ENCODE measurements around the gene JPH2.

Gene JPH2

GRCh38 chr20:44098256-44098630, 88.7 kb downstream of the JPH2 start:
- no peak for DNase-seq

DNA sequence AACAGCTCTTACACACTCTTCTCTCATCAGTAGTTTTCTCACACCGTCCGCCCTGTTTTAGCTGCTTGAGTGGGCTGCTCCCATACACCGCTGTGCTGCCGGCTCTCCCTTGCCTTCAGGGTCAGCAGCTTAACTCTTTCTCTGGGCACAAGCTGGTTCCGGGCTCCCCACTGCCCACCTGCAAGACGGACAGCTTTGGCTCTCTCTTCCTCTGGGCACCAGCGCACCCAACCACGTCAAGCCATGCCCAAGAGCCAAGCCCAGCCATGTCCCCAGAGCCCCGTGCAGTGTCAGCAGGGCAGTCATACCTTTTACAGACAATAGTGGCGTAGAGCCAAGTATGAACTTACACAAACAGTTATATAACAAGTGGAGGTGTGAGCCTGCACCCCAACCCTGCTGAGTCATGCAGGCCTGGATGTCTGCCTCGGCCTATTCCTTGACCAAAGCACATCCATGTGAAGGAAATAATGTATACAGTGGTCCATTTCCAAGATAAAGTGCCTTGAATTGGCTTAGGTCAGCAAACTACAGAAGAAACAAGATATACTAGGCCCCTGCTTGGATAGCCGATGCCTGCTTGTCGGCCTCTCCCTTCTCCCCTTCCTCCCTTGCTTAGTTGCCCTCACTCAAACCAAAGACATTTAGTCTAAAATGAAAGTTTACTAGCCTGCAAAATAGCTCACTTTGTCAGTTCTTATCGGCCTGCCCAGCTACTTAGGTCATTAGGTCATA, 89.3 kb downstream of the JPH2 start:
- no peak for DNase-seq

GRCh38 chr20:44095831-44096230, 91.2 kb downstream of the JPH2 start:
- no peak for DNase-seq

DNA sequence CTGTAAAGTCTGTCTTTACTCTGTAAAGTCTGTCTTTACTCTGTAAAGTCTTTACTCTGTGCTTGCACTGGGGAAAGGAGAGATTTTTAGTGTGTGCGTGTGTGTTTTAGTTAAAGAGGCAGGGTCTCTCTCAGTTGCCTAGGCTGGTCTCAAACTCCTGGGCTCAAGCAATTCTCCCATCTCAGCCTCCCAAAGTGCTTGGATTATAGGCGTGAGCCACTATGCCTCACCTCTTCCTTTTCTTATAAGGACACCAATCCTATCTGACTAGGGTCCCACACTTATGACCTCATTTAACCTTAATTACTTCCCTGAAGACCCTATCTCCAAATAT, 93.8 kb downstream of the JPH2 start:
- no peak for DNase-seq

GRCh38 chr20:44092551-44093248, 94.3 kb downstream of the JPH2 start:
- peak; percentile 52 for DNase-seq

DNA sequence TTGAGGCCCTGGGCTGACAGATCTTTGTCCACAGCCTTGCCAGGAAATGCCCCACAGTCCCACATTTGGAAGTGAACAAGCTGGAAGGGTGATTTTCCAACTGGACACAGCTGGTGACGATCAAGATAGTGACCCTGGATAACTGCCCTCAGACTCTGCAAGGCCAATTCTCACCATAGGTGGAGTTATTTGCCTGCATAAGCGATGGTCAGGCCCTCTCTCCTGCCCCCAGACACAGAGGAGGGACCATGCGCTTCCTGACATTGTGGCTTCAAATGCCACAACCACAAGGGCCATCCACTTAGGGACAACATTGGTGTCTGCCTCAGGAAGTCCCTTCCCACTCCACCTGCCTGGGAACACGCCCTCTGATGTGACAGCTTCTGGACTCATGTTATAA, 96.0 kb downstream of the JPH2 start:
- DNase-seq: no peak

DNA sequence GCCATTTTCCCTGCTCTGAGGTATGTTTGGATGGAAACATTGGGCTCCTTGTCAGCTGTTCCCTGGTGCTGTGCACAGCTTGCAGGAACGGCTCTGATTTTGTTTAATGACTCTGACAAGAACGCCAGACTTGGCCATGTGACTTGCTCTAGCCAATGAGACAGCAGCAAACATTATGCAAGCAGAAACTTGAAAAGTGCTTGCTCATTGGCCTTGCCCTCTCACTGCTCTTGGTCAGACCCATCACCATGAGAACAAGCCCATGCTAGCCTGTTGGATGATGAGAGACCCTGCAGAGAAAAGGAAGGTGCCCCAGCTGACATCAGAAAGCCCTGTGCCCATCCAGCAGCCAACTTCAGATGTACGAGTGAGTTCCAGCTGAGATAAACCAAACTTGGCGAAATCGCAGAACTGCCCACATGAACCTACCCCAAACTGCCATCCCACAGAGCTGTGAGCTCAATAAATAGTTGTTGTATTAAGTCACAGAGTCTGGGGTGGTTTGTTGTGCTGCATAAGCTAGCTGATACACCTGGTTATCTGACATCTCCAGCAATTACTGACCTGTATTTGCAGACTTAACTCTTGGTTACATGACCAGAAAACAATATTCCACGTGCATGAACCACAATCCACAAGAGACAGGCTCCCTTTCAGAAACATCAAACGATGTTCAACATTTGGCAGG, 96.9 kb downstream of the JPH2 start:
- peak; percentile 22 to 33 for DNase-seq

GRCh38 chr20:44087857-44088120, 99.2 kb downstream of the JPH2 start:
- no peak for DNase-seq

DNA sequence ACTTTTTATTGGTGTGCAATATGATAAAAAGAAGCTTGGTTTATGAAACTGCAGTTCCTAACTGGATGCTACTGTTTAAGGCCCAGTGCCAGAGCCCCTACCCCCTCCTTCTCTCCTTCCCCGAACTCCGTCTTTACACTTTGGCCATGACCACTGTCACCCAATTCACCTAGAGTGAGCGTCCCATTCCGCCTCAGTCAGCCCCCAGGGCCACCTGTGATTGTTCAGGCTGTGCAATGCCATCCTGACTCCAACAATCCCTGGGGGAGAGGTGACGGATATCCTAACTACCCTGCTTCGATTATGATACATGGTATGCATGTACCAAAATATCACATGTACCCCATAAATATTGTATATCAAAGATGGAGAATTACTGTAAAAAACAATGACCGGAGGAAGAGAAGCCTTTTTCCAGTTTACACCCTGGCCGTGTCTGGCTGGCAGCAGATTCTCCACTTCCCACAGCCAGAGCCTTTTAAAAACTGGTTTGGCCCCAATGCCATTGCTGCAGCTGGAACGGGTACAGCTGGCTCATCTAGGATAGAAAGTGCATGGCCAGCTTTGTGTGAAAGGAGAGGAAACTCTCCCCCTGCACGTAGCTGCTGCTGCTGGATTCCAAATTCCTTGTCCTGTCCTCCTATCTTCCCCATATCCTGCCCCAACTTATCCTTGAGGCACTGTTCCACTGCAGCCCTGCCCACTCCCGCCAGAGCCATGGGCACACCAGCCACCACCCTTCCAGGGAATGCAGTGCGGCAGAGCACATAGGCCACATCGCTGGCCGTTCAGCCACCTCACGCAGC, 99.7 kb downstream of the JPH2 start:
- DNase-seq: no peak

GRCh38 chr20:44085616-44086434, 101.2 kb downstream of the JPH2 start:
- DNase-seq: no peak

- DNase-seq: no peak
These were observed 102.1 kb downstream of the JPH2 start for GRCh38 chr20:44084891-44085290.

- no peak for DNase-seq
These were observed 102.5 kb downstream of the JPH2 start for GRCh38 chr20:44084439-44084838.

GRCh38 chr20:44083220-44083933, 103.6 kb downstream of the JPH2 start:
- no peak for DNase-seq

DNA sequence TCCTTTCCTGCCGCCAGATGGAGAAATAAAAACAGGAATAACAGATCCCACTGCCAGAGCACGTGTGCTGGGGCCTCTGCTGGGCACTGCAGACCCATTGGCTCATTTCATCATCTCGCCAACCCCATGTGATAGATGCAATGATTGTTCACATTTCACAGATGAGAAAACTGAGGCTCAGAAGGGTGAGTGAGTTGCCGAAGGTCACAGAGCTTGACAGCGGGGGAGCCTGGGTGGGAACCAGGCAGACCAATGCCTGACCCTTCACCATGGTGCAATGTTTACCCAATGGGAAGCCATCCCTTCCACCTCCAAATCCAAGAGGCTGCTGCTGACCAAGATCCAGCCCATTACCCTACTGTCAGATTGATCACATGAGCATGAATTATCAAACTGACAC, 105.1 kb downstream of the JPH2 start:
- no peak for DNase-seq

DNA sequence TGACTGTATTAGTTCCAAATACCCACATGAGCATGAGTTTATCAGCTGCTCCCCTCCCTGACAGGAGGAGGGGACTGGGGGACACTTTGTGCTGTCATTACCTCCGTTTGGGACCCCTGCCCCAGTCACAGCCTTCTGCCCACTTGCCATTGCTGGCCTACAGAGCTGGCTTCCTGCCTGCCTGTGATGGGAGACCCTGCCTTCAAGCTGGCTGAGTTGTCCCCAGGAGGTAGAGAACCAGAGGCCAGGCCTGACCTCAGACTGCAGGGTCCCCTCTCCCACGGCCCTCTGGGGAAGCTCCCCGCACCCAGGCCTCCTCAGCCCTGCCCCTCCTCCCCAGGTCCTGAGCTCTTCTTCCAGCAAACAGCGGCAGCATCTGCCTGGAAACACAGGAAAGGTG, 105.5 kb downstream of the JPH2 start:
- DNase-seq: no peak

- DNase-seq: peak; percentile 83 to 86
These were observed 106.2 kb downstream of the JPH2 start for GRCh38 chr20:44080646-44081267.

- DNase-seq: no peak
These were observed 106.9 kb downstream of the JPH2 start for GRCh38 chr20:44080064-44080463.

GRCh38 chr20:44079291-44079690, 107.7 kb downstream of the JPH2 start:
- DNase-seq: no peak

DNA sequence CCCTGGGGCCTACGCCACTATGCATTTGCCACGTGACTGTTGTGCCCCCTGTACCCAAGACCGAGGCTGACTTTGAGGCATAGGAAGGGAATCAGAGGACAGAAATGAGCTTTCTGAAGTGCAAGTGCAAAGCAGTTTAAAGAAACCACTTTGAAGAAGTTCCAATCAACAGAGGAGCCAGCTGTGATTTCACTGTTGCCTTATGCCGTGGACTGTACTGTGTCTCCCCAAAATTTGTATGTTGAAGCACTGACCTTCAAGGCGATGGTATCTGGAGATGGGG, 111.1 kb downstream of the JPH2 start:
- no peak for DNase-seq

GRCh38 chr20:44075191-44075949, 111.6 kb downstream of the JPH2 start:
- DNase-seq: peak; percentile 56

Measured in inflammatory macrophage (primary cell).